Gastroesophageal sphincter (tissue), 3 donors: ENCODE data around the gene MLLT3.

ENCODE experiments used
- POLR2A ChIP-seq, 2 donors: fragments of 450-650 bp; IDR thresholded peaks; one replicate each; pipeline ENCODE4 v1.6.1; 2017; ENCODE audit warnings: antibody characterized with exemption in 2 of 2, mild to moderate bottlenecking in 2 of 2, moderate library complexity in 1 of 2
- TF ChIP-seq, protein P1 (sequence below), 4 experiments: fragments of 200-600 bp in 2 of 4; fragments of 450-650 bp in 2 of 4; sonication (generic) in 1 of 4; IDR thresholded peaks; one replicate each; pipeline ENCODE4 v1.5.1; 2017 to 2019; ENCODE audit warnings: antibody characterized with exemption in 4 of 4, mild to moderate bottlenecking in 2 of 4, moderate library complexity in 2 of 4

DNA sequence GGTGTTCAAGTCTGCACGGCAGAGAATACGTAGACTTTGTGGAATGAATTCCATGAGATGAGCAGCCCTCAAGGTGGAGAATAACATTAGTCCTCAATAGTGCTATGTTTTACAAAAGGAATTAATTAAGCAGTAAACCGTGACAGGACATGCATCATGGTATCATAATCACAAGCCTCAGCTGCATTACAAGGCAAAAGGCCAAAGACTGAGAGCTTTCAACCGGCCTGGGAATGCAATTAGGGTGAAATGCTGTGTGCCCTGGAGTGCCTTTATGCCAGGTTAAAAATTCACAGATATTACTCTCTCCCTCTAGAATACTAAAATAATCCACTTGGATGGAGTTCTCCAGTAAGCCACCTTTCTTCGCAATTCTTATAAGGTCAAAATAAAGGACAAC is 270.6 kb downstream of the MLLT3 start:
- TF ChIP-seq POLR2A (IDR thresholded peaks at IDR 0.05), result no peak
- TF ChIP-seq, protein P1, sequence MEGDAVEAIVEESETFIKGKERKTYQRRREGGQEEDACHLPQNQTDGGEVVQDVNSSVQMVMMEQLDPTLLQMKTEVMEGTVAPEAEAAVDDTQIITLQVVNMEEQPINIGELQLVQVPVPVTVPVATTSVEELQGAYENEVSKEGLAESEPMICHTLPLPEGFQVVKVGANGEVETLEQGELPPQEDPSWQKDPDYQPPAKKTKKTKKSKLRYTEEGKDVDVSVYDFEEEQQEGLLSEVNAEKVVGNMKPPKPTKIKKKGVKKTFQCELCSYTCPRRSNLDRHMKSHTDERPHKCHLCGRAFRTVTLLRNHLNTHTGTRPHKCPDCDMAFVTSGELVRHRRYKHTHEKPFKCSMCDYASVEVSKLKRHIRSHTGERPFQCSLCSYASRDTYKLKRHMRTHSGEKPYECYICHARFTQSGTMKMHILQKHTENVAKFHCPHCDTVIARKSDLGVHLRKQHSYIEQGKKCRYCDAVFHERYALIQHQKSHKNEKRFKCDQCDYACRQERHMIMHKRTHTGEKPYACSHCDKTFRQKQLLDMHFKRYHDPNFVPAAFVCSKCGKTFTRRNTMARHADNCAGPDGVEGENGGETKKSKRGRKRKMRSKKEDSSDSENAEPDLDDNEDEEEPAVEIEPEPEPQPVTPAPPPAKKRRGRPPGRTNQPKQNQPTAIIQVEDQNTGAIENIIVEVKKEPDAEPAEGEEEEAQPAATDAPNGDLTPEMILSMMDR (IDR thresholded peaks at IDR 0.05), result no peak
